K562 (cell line): ENCODE data around the gene LCN1. TPM values are rescaled to one million over a fixed set of nuclear protein-coding genes. Genes with fewer than 3 reads are reported as not detected.

Experiments
- ATAC-seq: fragments of 200-7000 bp; cut with Tn5 transposase; 3 replicates; pipeline ENCODE4 v1.9.1; 2020; ENCODE audit warnings: moderate library complexity
- BruUV-seq: library from RNA; stranded (reverse); fragments of 400-500 nt; replicated peaks from 2 replicates; lab custom pipeline; 2021; lab: Mats Ljungman, UMichigan
- CTCF ChIA-PET: fragments of 300-600 bp; formaldehyde crosslinking; extraction: SDS; loops from one replicate; lab custom pipeline; 2021; ENCODE audit warnings: low intra/inter-chr PET ratio; lab: Yijun Ruan, JAX
- POLR2A ChIA-PET: fragments of 300-600, 350-650 bp; sonication (Branson Sonifier 250); formaldehyde crosslinking; extraction: SDS; loops from one replicate; lab custom pipeline; 2021; ENCODE audit warnings: antibody characterized with exemption, inconsistent platforms; lab: Yijun Ruan, JAX
- DNase-seq, 4 experiments: peaks; one replicate each; pipeline versions ENCODE4 v3.0.0 to v3.0.0-alpha.2; 2011 to 2018; ENCODE audit warnings: low spot score in 3 of 4, mixed read lengths in 3 of 4; ENCODE audit errors: extremely low read depth in 1 of 4
- FAIRE-seq: peaks from 2 replicates; lab custom pipeline; 2011; peaks lifted over from hg19 to GRCh38; lab: Jason Lieb, UNC
- H2AFZ ChIP-seq: 2 replicates; pipeline ENCODE4 v1.6.0; 2011; ENCODE audit warnings: low read depth, low read length, control low read depth, inconsistent platforms
- H3K27ac ChIP-seq: fragments of 200-600 bp; 3 replicates; pipeline ENCODE4 v1.8.0; 2011; ENCODE audit warnings: low read depth, mild to moderate bottlenecking, control low read depth, inconsistent platforms, low read length, moderate library complexity, mixed read lengths; ENCODE audit errors: extremely low read depth
- H3K27me3 ChIP-seq, 2 experiments: fragments of 300-600 bp in 1 of 2; 2 replicates in 1 of 2; 3 replicates in 1 of 2; pipeline versions ENCODE4 v1.6.0 to v1.8.0; 2011; ENCODE audit warnings: inconsistent platforms in 2 of 2, low read length in 2 of 2, mild to moderate bottlenecking in 1 of 2, mixed read lengths in 1 of 2, moderate library complexity in 1 of 2; ENCODE audit not compliant: control insufficient read depth in 2 of 2, insufficient read depth in 2 of 2
- H3K36me3 ChIP-seq: fragments of 300-600 bp; 3 replicates; pipeline ENCODE4 v1.8.0; 2011; ENCODE audit warnings: mild to moderate bottlenecking, low read length, inconsistent platforms; ENCODE audit not compliant: control insufficient read depth, insufficient read depth
- H3K4me1 ChIP-seq, 2 experiments: fragments of 200-600 bp in 1 of 2; replicated peaks in 1 of 2; 2 replicates in 1 of 2; 3 replicates in 1 of 2; pipeline versions ENCODE4 v1.5.1 to v1.8.0; 2011; ENCODE audit warnings: inconsistent platforms in 2 of 2, low read length in 2 of 2, mild to moderate bottlenecking in 1 of 2, mixed read lengths in 1 of 2, moderate library complexity in 1 of 2; ENCODE audit not compliant: control insufficient read depth in 2 of 2, insufficient read depth in 2 of 2
- H3K4me2 ChIP-seq: 2 replicates; pipeline ENCODE4 v1.6.1; 2011; ENCODE audit warnings: low read length, control low read depth, inconsistent platforms, mixed read lengths; ENCODE audit not compliant: insufficient read depth
- H3K4me3 ChIP-seq: fragments of 200-600 bp; sonication (generic), shearing (Covaris generic); 2 replicates; pipeline ENCODE4 v1.5.1; 2016; ENCODE audit warnings: control low read depth, inconsistent platforms
- H3K79me2 ChIP-seq: fragments of 200-600 bp; 3 replicates; pipeline ENCODE4 v1.8.0; 2011; ENCODE audit warnings: low read length, inconsistent platforms; ENCODE audit not compliant: control insufficient read depth, insufficient read depth
- H3K9ac ChIP-seq, 2 experiments: 2 replicates each; pipeline versions ENCODE4 v1.6.0 to v1.6.1; 2011; ENCODE audit warnings: low read depth in 2 of 2, low read length in 2 of 2, control low read depth in 1 of 2, inconsistent platforms in 1 of 2, mild to moderate bottlenecking in 1 of 2, mixed read lengths in 1 of 2; ENCODE audit not compliant: insufficient read depth in 1 of 2
- H3K9me1 ChIP-seq: one replicate; pipeline ENCODE4 v1.6.0; 2011; ENCODE audit warnings: inconsistent platforms, mild to moderate bottlenecking, low read length, moderate library complexity; ENCODE audit not compliant: control insufficient read depth, insufficient read depth
- H3K9me3 ChIP-seq: replicated peaks from 2 replicates; pipeline ENCODE4 v1.5.1; 2011; ENCODE audit warnings: low read depth, low read length, inconsistent platforms; ENCODE audit not compliant: control insufficient read depth, insufficient read depth
- H4K20me1 ChIP-seq: replicated peaks from 2 replicates; pipeline ENCODE4 v1.6.1; 2011; ENCODE audit warnings: low read length, inconsistent platforms, mixed read lengths; ENCODE audit not compliant: control insufficient read depth, insufficient read depth
- DMBX1 ChIP-seq: fragments of 250-450 bp; sonication (Bioruptor Pico); IDR thresholded peaks from 2 replicates; pipeline ENCODE4 v1.8.0; 2022; ENCODE audit warnings: inconsistent platforms, mild to moderate bottlenecking, moderate library complexity, borderline replicate concordance
- GATA2 ChIP-seq: sonication (generic); formaldehyde crosslinking; IDR thresholded peaks from 2 replicates; pipeline ENCODE4 v1.4.0; 2020; ENCODE audit warnings: mild to moderate bottlenecking, missing genetic modification reagents
- MTA1 ChIP-seq: fragments of 450-650 bp; IDR thresholded peaks from 2 replicates; pipeline ENCODE4 v1.6.1; 2017; ENCODE audit warnings: borderline replicate concordance
- PRDM10 ChIP-seq: fragments of 450-650 bp; IDR thresholded peaks from 2 replicates; pipeline ENCODE4 v1.6.1; 2018; ENCODE audit not compliant: partially characterized antibody
- SAFB2 ChIP-seq: fragments of 200-400 bp; formaldehyde crosslinking; IDR thresholded peaks from 2 replicates; pipeline ENCODE4 v1.6.1; 2018; ENCODE audit warnings: borderline replicate concordance, low read length, low read depth, moderate library complexity; ENCODE audit not compliant: severe bottlenecking
- SNIP1 ChIP-seq: fragments of 450-650 bp; IDR thresholded peaks from 2 replicates; pipeline ENCODE4 v1.7.1; 2017; ENCODE audit warnings: low read depth, mild to moderate bottlenecking
- XRCC3 ChIP-seq: fragments of 450-650 bp; IDR thresholded peaks from 2 replicates; pipeline ENCODE4 v1.6.1; 2017; ENCODE audit warnings: mild to moderate bottlenecking, moderate library complexity
- ZC3H8 ChIP-seq: fragments of 450-650 bp; IDR thresholded peaks from 2 replicates; pipeline ENCODE4 v1.6.1; 2017
- ZNF354B ChIP-seq: fragments of 250-450 bp; sonication (Bioruptor Pico); IDR thresholded peaks from 2 replicates; pipeline ENCODE4 v1.4.0; 2020
- ZNF507 ChIP-seq: conservative IDR thresholded peaks from 2 replicates; pipeline ENCODE4 v1.6.1; 2017; ENCODE audit warnings: missing genetic modification characterization, missing compliant biosample characterization
- ZNF551 ChIP-seq: fragments of 250-450 bp; sonication (Bioruptor Pico); IDR thresholded peaks from 2 replicates; pipeline ENCODE4 v1.5.0; 2021; ENCODE audit warnings: mild to moderate bottlenecking, moderate library complexity
- WGBS: fragments of 100-300 bp; shearing (Covaris generic); methylation state at CpG from one replicate; pipeline ENCODE4 v1.1.6; 2016; ENCODE audit warnings: low coverage, mixed read lengths; ENCODE audit not compliant: insufficient coverage; ENCODE audit errors: missing lambda C conversion rate; 5-methylcytosine and 5-hydroxymethylcytosine counted together
- in situ Hi-C: fragments of 300-500 bp; cut with MboI; formaldehyde crosslinking; loops from 4 replicates; pipeline ENCODE4 v1.15.0; 2018; ENCODE audit warnings: inconsistent platforms, mixed read lengths
- intact Hi-C: fragments of 100-400 bp; cut with micrococcal nuclease; formaldehyde crosslinking; loops from 2 replicates; pipeline ENCODE4 v1.14.2; 2022
- polyA plus RNA-seq, 8 experiments: library from polyadenylated mRNA; depleted of rRNA in 4 of 8; stranded (reverse) in 5 of 8; unstranded in 3 of 8; fragments of >200 nt; fragmentation: Nextera tagmentation in 2 of 8; fragmentation: Illumina TruSeq in 1 of 8; extraction: Ambion mirVana in 2 of 8; extraction: Trizol in 1 of 8; gene quantifications; 2 replicates each; pipeline versions ENCODE4 v1.2.1 to v1.2.3, GENCODE V29; 2011 to 2014; ENCODE audit warnings: inconsistent platforms in 1 of 8, missing spikeins in 1 of 8
- total RNA-seq, 7 experiments: library from RNA; depleted of rRNA in 6 of 7; stranded (reverse); fragments of >200 nt in 6 of 7; fragmentation: Illumina TruSeq in 2 of 7; extraction: Trizol in 2 of 7; gene quantifications; 2 replicates each; pipeline versions ENCODE4 v1.2.1 to v1.2.3, GENCODE V29; 2011 to 2021; ENCODE audit warnings: low replicate concordance in 1 of 7

LCN1 gene
- total and polyA plus RNA-seq, 9 of the 15 experiments (the other 6 are each of a cell fraction or from before 2014, with no cell fraction given) = not detected

DNA sequence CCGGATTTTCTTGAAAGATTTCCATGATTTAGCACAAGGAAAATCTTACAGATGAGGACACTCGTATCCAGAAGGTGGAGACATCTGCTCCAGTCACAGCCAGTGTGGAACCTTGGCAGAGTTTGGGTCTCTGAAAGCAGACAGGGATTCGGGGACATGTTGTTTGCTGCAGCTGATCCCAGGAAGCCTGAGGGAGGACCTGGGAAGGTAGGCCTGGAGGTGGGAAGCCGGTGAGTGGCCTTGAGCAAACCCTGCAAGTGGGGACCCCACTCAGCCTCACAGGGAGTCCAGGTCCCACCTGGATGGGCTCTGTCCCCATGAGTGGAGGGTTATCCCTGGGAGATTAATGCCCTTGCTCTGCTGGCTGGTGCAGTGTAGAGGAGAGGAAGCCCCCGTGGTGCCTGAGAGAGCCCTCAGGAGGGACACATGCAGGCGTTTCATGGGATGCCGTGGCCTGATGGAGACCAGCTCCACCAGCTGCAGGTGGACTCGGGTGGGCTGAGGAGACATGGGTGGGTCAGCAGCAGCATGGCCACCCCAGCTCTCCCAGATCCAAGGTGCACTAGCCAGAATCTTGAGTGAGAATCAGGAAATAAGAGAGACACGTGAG, 12.9 kb upstream of the LCN1 start:
- no peak overlapping the region for H3K4me2 ChIP-seq
- no TSS peak for BruUV-seq
- CTCF ChIA-PET = no interaction called here
- H4K20me1 ChIP-seq = peaks cover 13% of the 10 kb centered on the region
- 75% methylated on average over 9 of the region's 9 CpGs for WGBS
- DNase-seq (no peak), ATAC-seq (no peak), FAIRE-seq (no peak)
- POLR2A ChIA-PET = no interaction called here
- H3K9ac ChIP-seq = no peak overlapping the region
- peaks cover 13% of the 10 kb centered on the region; the same call in 1 of the 3 replicates for H3K79me2 ChIP-seq
- no peak overlapping the region for H3K27ac ChIP-seq
- no peak overlapping the region for H3K4me3 ChIP-seq
- no peak overlapping the region for H2AFZ ChIP-seq
- in situ Hi-C loops (no loop called here), intact Hi-C loops (no loop called here)
- peaks cover 23% of the 10 kb centered on the region; the same call in 2 of the 3 replicates for H3K36me3 ChIP-seq
- no peaks in the 10 kb centered on the region for H3K9me1 ChIP-seq
- TF ChIP-seq MTA1 (no peak), SNIP1 (no peak), GATA2 (CRISPR knock-in tag) (no peak), ZNF551 (CRISPR knock-in tag) (no peak), XRCC3 (no peak), DMBX1 (no peak)
- peaks cover 40 to 48% of the 10 kb centered on the region in 2 experiments for H3K4me1 ChIP-seq
- no peaks in the 10 kb centered on the region for H3K27me3 ChIP-seq
- no peaks in the 10 kb centered on the region for H3K9me3 ChIP-seq

GRCh38 chr9:135509458-135509857, 11.8 kb upstream of the LCN1 start:
- CTCF ChIA-PET = no interaction called here
- H3K4me1 ChIP-seq = peaks cover 40 to 41% of the 10 kb centered on the region in 2 experiments
- no peak overlapping the region for H3K4me3 ChIP-seq
- H3K4me2 ChIP-seq = no peak overlapping the region
- no peak for DNase-seq
- H4K20me1 ChIP-seq = peaks cover 7% of the 10 kb centered on the region
- FAIRE-seq = no peak
- in situ Hi-C loops (no loop called here), intact Hi-C loops (no loop called here)
- H3K79me2 ChIP-seq = peaks cover 5% of the 10 kb centered on the region; the same call in 1 of the 3 replicates
- no peaks in the 10 kb centered on the region for H3K9me3 ChIP-seq
- no peaks in the 10 kb centered on the region for H3K9me1 ChIP-seq
- H3K9ac ChIP-seq = no peak overlapping the region
- H2AFZ ChIP-seq = no peak overlapping the region
- no peak for ATAC-seq
- TF ChIP-seq SAFB2 (no peak), PRDM10 (no peak), ZNF354B (CRISPR knock-in tag) (peak; percentile 82; the same call in 1 of the 2 replicates), ZNF507 (tag) (peak; percentile 97), ZC3H8 (no peak)
- no peak overlapping the region for H3K27ac ChIP-seq
- POLR2A ChIA-PET = no interaction called here
- peaks cover 11% of the 10 kb centered on the region; the same call in 2 of the 3 replicates for H3K36me3 ChIP-seq
- 45% methylated on average over 2 of the region's 2 CpGs for WGBS
- H3K27me3 ChIP-seq = no peaks in the 10 kb centered on the region
- no TSS peak for BruUV-seq
